IMR-90 (cell line): ENCODE measurements around the gene PARP14. TPM values are rescaled to one million over a fixed set of nuclear protein-coding genes. Genes with fewer than 3 reads are reported as not detected.

Experiments
- ATAC-seq: fragments of 200-7000 bp; cut with Tn5 transposase; 2 replicates; pipeline ENCODE4 v1.9.1; 2020; ENCODE audit warnings: low read depth, mild to moderate bottlenecking, moderate library complexity
- BruUV-seq: library from RNA; stranded (reverse); fragments of 400-500 nt; replicated peaks from 2 replicates; lab custom pipeline; 2021; lab: Mats Ljungman, UMichigan
- CTCF ChIA-PET: fragments of 300-600 bp; formaldehyde crosslinking; extraction: SDS; loops from one replicate; lab custom pipeline; 2021; ENCODE audit warnings: antibody characterized with exemption; lab: Yijun Ruan, JAX
- POLR2A ChIA-PET: fragments of 300-600 bp; sonication (Branson Sonifier 250); formaldehyde crosslinking; loops from one replicate; lab custom pipeline; 2022; ENCODE audit warnings: antibody characterized with exemption; ENCODE audit not compliant: unreplicated experiment; lab: Charles Lee
- DNase-seq: peaks from one replicate; pipeline ENCODE4 v3.0.0; 2013
- H2AFZ ChIP-seq: replicated peaks from 2 replicates; pipeline ENCODE3; 2013; ENCODE audit warnings: low read length, mild to moderate bottlenecking; ENCODE audit not compliant: poor library complexity
- H2AK5ac ChIP-seq: 2 replicates; pipeline ENCODE4 v1.6.1; 2013; ENCODE audit warnings: low read depth, low read length, inconsistent platforms
- H2AK9ac ChIP-seq: replicated peaks from 2 replicates; pipeline ENCODE3; 2013; ENCODE audit warnings: mild to moderate bottlenecking, low read depth, low read length, moderate library complexity; ENCODE audit not compliant: poor library complexity
- H2BK120ac ChIP-seq: 2 replicates; pipeline ENCODE4 v1.6.1; 2013; ENCODE audit warnings: low read depth, low read length, inconsistent platforms
- H2BK15ac ChIP-seq: 3 replicates; pipeline ENCODE4 v1.6.1; 2013; ENCODE audit warnings: low read depth, low read length, inconsistent platforms
- H2BK20ac ChIP-seq: 2 replicates; pipeline ENCODE4 v1.6.1; 2013; ENCODE audit warnings: low read depth, mild to moderate bottlenecking, inconsistent platforms, low read length, moderate library complexity
- H2BK5ac ChIP-seq: 2 replicates; pipeline ENCODE4 v1.6.1; 2013; ENCODE audit warnings: mild to moderate bottlenecking, low read depth, low read length, inconsistent platforms; ENCODE audit not compliant: poor library complexity, severe bottlenecking
- H3K14ac ChIP-seq: replicated peaks from 2 replicates; pipeline ENCODE4 v1.6.1; 2013; ENCODE audit warnings: low read depth, low read length, inconsistent platforms
- H3K18ac ChIP-seq: 2 replicates; pipeline ENCODE4 v1.6.1; 2013; ENCODE audit warnings: low read depth, low read length, control low read depth
- H3K23ac ChIP-seq: 2 replicates; pipeline ENCODE4 v1.6.1; 2013; ENCODE audit warnings: low read depth, low read length, inconsistent platforms
- H3K27ac ChIP-seq: 2 replicates; pipeline ENCODE4 v1.5.1; 2013; ENCODE audit warnings: mild to moderate bottlenecking, control low read depth, low read length; ENCODE audit not compliant: insufficient read depth
- H3K27me3 ChIP-seq: 2 replicates; pipeline ENCODE4 v1.6.1; 2013; ENCODE audit warnings: low read length; ENCODE audit not compliant: control insufficient read depth, insufficient read depth
- H3K36me3 ChIP-seq: 2 replicates; pipeline ENCODE4 v1.6.1; 2013; ENCODE audit warnings: low read length, mixed read lengths; ENCODE audit not compliant: control insufficient read depth, insufficient read depth
- H3K4ac ChIP-seq: 2 replicates; pipeline ENCODE4 v1.6.1; 2013; ENCODE audit warnings: low read depth, low read length, inconsistent platforms
- H3K4me1 ChIP-seq: 2 replicates; pipeline ENCODE4 v1.6.1; 2013; ENCODE audit warnings: low read length, mixed read lengths; ENCODE audit not compliant: control insufficient read depth, insufficient read depth
- H3K4me2 ChIP-seq: 2 replicates; pipeline ENCODE4 v1.6.1; 2013; ENCODE audit warnings: low read depth, mild to moderate bottlenecking, control low read depth, low read length, moderate library complexity
- H3K4me3 ChIP-seq: 2 replicates; pipeline ENCODE4 v1.5.1; 2013; ENCODE audit warnings: low read depth, mild to moderate bottlenecking, control low read depth, low read length, moderate library complexity; ENCODE audit not compliant: insufficient read depth
- H3K56ac ChIP-seq: 2 replicates; pipeline ENCODE4 v1.6.1; 2013; ENCODE audit warnings: low read length, inconsistent platforms; ENCODE audit not compliant: insufficient read depth; ENCODE audit errors: extremely low read depth
- H3K79me1 ChIP-seq, 2 experiments: 2 replicates each; pipeline ENCODE4 v1.6.1; 2013; ENCODE audit warnings: low read length in 2 of 2, inconsistent platforms in 1 of 2, low read depth in 1 of 2
- H3K9ac ChIP-seq: 2 replicates; pipeline ENCODE4 v1.6.1; 2013; ENCODE audit warnings: low read depth, low read length, control low read depth
- H3K9me1 ChIP-seq: 2 replicates; pipeline ENCODE4 v1.6.1; 2013; ENCODE audit warnings: low read length, inconsistent platforms; ENCODE audit not compliant: insufficient read depth
- H3K9me3 ChIP-seq: 2 replicates; pipeline ENCODE4 v1.6.1; 2013; ENCODE audit warnings: low read length; ENCODE audit not compliant: control insufficient read depth, insufficient read depth
- H4K20me1 ChIP-seq: 2 replicates; pipeline ENCODE4 v1.6.1; 2013; ENCODE audit warnings: low read length, inconsistent platforms; ENCODE audit not compliant: insufficient read depth
- H4K5ac ChIP-seq: 2 replicates; pipeline ENCODE4 v1.6.1; 2013; ENCODE audit warnings: mild to moderate bottlenecking, low read depth, low read length, control low read depth
- H4K8ac ChIP-seq, 2 experiments: 2 replicates each; pipeline ENCODE4 v1.6.1; 2013; ENCODE audit warnings: low read depth in 2 of 2, low read length in 2 of 2, control low read depth in 1 of 2, inconsistent platforms in 1 of 2
- H4K91ac ChIP-seq: 2 replicates; pipeline ENCODE4 v1.6.1; 2013; ENCODE audit warnings: low read depth, low read length, inconsistent platforms; ENCODE audit not compliant: insufficient read depth
- BHLHE40 ChIP-seq: fragments of 150-350 bp; IDR thresholded peaks from 2 replicates; pipeline ENCODE4 v1.6.1; 2016; ENCODE audit warnings: mild to moderate bottlenecking, low read depth, low read length
- CEBPB ChIP-seq: IDR thresholded peaks from 2 replicates; pipeline ENCODE4 v1.6.1; 2012; ENCODE audit warnings: low read depth, low read length, improper control_type of control experiment
- CHD1 ChIP-seq: IDR thresholded peaks from 2 replicates; pipeline ENCODE4 v1.6.1; 2012; ENCODE audit warnings: low read depth, low read length, improper control_type of control experiment
- ELK1 ChIP-seq: fragments of 150-350 bp; IDR thresholded peaks from 2 replicates; pipeline ENCODE4 v1.6.1; 2016; ENCODE audit warnings: low read depth, mild to moderate bottlenecking, low read length, moderate library complexity, borderline replicate concordance
- FOS ChIP-seq: fragments of 150-350 bp; IDR thresholded peaks from 2 replicates; pipeline ENCODE4 v1.6.1; 2016; ENCODE audit warnings: low read depth, low read length
- MAFK ChIP-seq: IDR thresholded peaks from 2 replicates; pipeline ENCODE4 v1.6.1; 2012; ENCODE audit warnings: low read depth, low read length, improper control_type of control experiment
- MAZ ChIP-seq: IDR thresholded peaks from 2 replicates; pipeline ENCODE4 v1.6.1; 2012; ENCODE audit warnings: low read depth, mild to moderate bottlenecking, low read length, improper control_type of control experiment, moderate library complexity, borderline replicate concordance
- MXI1 ChIP-seq: IDR thresholded peaks from 2 replicates; pipeline ENCODE4 v1.6.1; 2012; ENCODE audit warnings: low read depth, mild to moderate bottlenecking, low read length, moderate library complexity, borderline replicate concordance
- NFE2L2 ChIP-seq: fragments of 150-350 bp; IDR thresholded peaks from 2 replicates; pipeline ENCODE4 v1.6.1; 2016; ENCODE audit warnings: low read depth, mild to moderate bottlenecking, low read length
- POLR2A ChIP-seq: IDR thresholded peaks from 2 replicates; pipeline ENCODE4 v1.6.1; 2012; ENCODE audit warnings: mild to moderate bottlenecking, low read depth, low read length
- RAD21 ChIP-seq: IDR thresholded peaks from 2 replicates; pipeline ENCODE4 v1.6.1; 2012; ENCODE audit warnings: low read length, improper control_type of control experiment
- RCOR1 ChIP-seq: IDR thresholded peaks from 2 replicates; pipeline ENCODE4 v1.6.1; 2012; ENCODE audit warnings: mild to moderate bottlenecking, low read length, improper control_type of control experiment; ENCODE audit not compliant: insufficient replicate concordance
- RFX5 ChIP-seq: IDR thresholded peaks from 2 replicates; pipeline ENCODE4 v1.8.0; 2012; ENCODE audit warnings: low read depth, mild to moderate bottlenecking, low read length, moderate library complexity
- SMC3 ChIP-seq: fragments of 150-350 bp; IDR thresholded peaks from 2 replicates; pipeline ENCODE4 v1.6.1; 2016; ENCODE audit warnings: low read depth, mild to moderate bottlenecking, antibody characterized with exemption, low read length, moderate library complexity
- USF2 ChIP-seq: fragments of 150-350 bp; IDR thresholded peaks from 2 replicates; pipeline ENCODE4 v1.6.1; 2017; ENCODE audit warnings: mild to moderate bottlenecking, antibody characterized with exemption, low read length, low read depth
- WGBS, 2 experiments: methylation state at CpG; one replicate each; pipeline versions ENCODE4 v1.1.5 to v1.1.7; 2013; ENCODE audit warnings: missing lambda C conversion rate in 2 of 2; ENCODE audit not compliant: insufficient read length in 1 of 2; ENCODE audit errors: extremely low coverage in 2 of 2; 5-methylcytosine and 5-hydroxymethylcytosine counted together
- dilution Hi-C: fragments of 300-500 bp; cut with HindIII; formaldehyde crosslinking; loops from one replicate; pipeline ENCODE4 v1.14.3; 2018; ENCODE audit warnings: low sequenced_read_pairs; ENCODE audit not compliant: unreplicated experiment
- in situ Hi-C: fragments of 300-500 bp; cut with MboI; formaldehyde crosslinking; loops from 3 replicates; pipeline ENCODE4 v1.14.3; 2019; ENCODE audit warnings: low sequenced_read_pairs, inconsistent platforms, mixed read lengths
- intact Hi-C: fragments of 100-400 bp; cut with micrococcal nuclease; formaldehyde crosslinking; loops from 2 replicates; pipeline ENCODE4 v1.10.0; 2022
- polyA plus RNA-seq, 3 experiments: library from polyadenylated mRNA; depleted of rRNA; stranded (reverse); fragments of >200 nt; gene quantifications; 2 replicates each; pipeline ENCODE4 v1.2.3, GENCODE V29; 2012; ENCODE audit warnings: low replicate concordance in 1 of 3
- total RNA-seq: library from RNA; depleted of rRNA; stranded (reverse); fragments of >200 nt; gene quantifications from 2 replicates; pipeline ENCODE4 v1.2.3, GENCODE V29; 2012
- TF ChIP-seq, protein P1 (sequence below): conservative IDR thresholded peaks from 2 replicates; pipeline ENCODE4 v1.5.1; 2012; ENCODE audit warnings: mild to moderate bottlenecking, low read depth, low read length, improper control_type of control experiment

PARP14 gene
- total and polyA plus RNA-seq, 2 of the 4 experiments (the other 2 are of a cell fraction): 9.3 to 23.1 TPM

DNA sequence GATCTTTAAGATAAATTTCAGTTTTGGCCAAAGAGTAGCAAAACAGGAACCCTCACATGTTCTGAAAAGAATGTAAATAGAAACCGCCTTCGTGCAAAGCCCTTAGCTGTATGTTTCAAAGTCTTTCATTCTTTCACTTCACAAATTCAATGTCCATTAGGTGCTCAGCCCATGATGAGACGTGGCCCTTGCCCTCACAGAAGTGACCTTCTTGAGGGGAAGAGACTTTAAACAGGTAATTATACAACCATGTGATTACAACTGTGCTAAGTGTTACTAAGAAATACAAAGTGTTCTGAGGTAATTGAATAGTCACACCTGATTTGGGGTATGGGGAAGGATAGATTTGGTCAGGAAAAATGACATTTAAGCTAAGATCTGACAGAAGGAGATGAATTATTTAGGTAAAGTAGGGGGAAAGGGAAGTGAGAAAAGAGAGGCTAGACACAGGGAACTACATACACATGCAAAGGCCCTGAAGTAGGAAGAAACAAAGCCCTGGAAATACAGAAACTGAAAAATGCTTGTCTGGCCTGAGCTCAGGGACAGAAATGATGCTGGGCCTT is 93.4 kb downstream of the PARP14 start:
- no peak overlapping the region for H2BK5ac ChIP-seq
- no peak overlapping the region for H2BK20ac ChIP-seq
- no TSS peak for BruUV-seq
- 0 out of 2 replicates have a peak, but pooled peaks cover 2% of the 10 kb centered on the region for H3K4me1 ChIP-seq
- no peak overlapping the region for H2BK15ac ChIP-seq
- H3K14ac ChIP-seq: no peak overlapping the region
- H2AK5ac ChIP-seq: no peak overlapping the region
- no peaks in the 10 kb centered on the region for H3K27me3 ChIP-seq
- no peaks in the 10 kb centered on the region for H3K36me3 ChIP-seq
- H3K56ac ChIP-seq: no peak overlapping the region
- no peak overlapping the region for H2AFZ ChIP-seq
- ChIA-PET CTCF (interaction anchor here (0.6 kb wide), 1 partner anchor 17 kb away, joined by 3 read pairs; no protein-coding TSS in a partner anchor), POLR2A (no interaction called here)
- H3K9ac ChIP-seq: no peak overlapping the region
- ATAC-seq (no peak), DNase-seq (no peak)
- intact Hi-C loops: no loop called here
- H3K18ac ChIP-seq: no peak overlapping the region
- no peak overlapping the region for H3K27ac ChIP-seq
- H4K8ac ChIP-seq: no peak overlapping the region
- H3K4me2 ChIP-seq: no peak overlapping the region
- no peak overlapping the region for H4K5ac ChIP-seq
- H4K20me1 ChIP-seq: no peaks in the 10 kb centered on the region
- dilution Hi-C loops: no loop called here
- no CpG with 5 or more reads among the region's 3 CpGs for WGBS, 2 experiments
- no peak overlapping the region for H2BK120ac ChIP-seq
- no peak overlapping the region for H4K91ac ChIP-seq
- H3K4ac ChIP-seq: no peak overlapping the region
- H3K4me3 ChIP-seq: no peak overlapping the region
- H3K79me1 ChIP-seq: no peaks in the 10 kb centered on the region
- TF ChIP-seq BHLHE40: no peak
- TF ChIP-seq SMC3: no peak
- no peak for TF ChIP-seq POLR2A
- TF ChIP-seq FOS: no peak
- TF ChIP-seq RAD21: no peak
- TF ChIP-seq, protein P1, sequence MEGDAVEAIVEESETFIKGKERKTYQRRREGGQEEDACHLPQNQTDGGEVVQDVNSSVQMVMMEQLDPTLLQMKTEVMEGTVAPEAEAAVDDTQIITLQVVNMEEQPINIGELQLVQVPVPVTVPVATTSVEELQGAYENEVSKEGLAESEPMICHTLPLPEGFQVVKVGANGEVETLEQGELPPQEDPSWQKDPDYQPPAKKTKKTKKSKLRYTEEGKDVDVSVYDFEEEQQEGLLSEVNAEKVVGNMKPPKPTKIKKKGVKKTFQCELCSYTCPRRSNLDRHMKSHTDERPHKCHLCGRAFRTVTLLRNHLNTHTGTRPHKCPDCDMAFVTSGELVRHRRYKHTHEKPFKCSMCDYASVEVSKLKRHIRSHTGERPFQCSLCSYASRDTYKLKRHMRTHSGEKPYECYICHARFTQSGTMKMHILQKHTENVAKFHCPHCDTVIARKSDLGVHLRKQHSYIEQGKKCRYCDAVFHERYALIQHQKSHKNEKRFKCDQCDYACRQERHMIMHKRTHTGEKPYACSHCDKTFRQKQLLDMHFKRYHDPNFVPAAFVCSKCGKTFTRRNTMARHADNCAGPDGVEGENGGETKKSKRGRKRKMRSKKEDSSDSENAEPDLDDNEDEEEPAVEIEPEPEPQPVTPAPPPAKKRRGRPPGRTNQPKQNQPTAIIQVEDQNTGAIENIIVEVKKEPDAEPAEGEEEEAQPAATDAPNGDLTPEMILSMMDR: no peak
- TF ChIP-seq RFX5: no peak
- TF ChIP-seq CHD1: no peak
- TF ChIP-seq MXI1: no peak
- TF ChIP-seq MAFK: no peak
- no peak for TF ChIP-seq ELK1
- no peak for TF ChIP-seq NFE2L2
- no peak for TF ChIP-seq USF2
- no peak for TF ChIP-seq CEBPB
- no peak for TF ChIP-seq MAZ
- TF ChIP-seq RCOR1: no peak
- in situ Hi-C loops: no loop called here
- H2AK9ac ChIP-seq: no peak overlapping the region
- H3K9me1 ChIP-seq: 0 out of 2 replicates have a peak, but pooled peaks cover 6% of the 10 kb centered on the region
- no peaks in the 10 kb centered on the region for H3K9me3 ChIP-seq
- H3K23ac ChIP-seq: no peak overlapping the region
